Gastrocnemius medialis (tissue), 4 donors: ENCODE data around the gene APLP2.

Experiments
- POLR2A ChIP-seq, 2 donors: fragments of 450-650 bp; IDR thresholded peaks; one replicate each; pipeline ENCODE4 v1.6.1; 2017; ENCODE audit warnings: antibody characterized with exemption in 2 of 2, mild to moderate bottlenecking in 2 of 2, moderate library complexity in 2 of 2
- TF ChIP-seq, protein P1 (sequence below), 5 experiments: fragments of 450-650 bp in 3 of 5; fragments of 200-600 bp in 2 of 5; sonication (generic) in 2 of 5; IDR thresholded peaks in 4 of 5; conservative IDR thresholded peaks in 1 of 5; 1 replicate in 4 of 5; 2 replicates in 1 of 5; pipeline ENCODE4 v1.5.1; 2016 to 2019; ENCODE audit warnings: antibody characterized with exemption in 5 of 5, mild to moderate bottlenecking in 3 of 5, moderate library complexity in 3 of 5

GRCh38 chr11:130188047-130188446 is 118.4 kb downstream of the APLP2 start:
- TF ChIP-seq, protein P1, sequence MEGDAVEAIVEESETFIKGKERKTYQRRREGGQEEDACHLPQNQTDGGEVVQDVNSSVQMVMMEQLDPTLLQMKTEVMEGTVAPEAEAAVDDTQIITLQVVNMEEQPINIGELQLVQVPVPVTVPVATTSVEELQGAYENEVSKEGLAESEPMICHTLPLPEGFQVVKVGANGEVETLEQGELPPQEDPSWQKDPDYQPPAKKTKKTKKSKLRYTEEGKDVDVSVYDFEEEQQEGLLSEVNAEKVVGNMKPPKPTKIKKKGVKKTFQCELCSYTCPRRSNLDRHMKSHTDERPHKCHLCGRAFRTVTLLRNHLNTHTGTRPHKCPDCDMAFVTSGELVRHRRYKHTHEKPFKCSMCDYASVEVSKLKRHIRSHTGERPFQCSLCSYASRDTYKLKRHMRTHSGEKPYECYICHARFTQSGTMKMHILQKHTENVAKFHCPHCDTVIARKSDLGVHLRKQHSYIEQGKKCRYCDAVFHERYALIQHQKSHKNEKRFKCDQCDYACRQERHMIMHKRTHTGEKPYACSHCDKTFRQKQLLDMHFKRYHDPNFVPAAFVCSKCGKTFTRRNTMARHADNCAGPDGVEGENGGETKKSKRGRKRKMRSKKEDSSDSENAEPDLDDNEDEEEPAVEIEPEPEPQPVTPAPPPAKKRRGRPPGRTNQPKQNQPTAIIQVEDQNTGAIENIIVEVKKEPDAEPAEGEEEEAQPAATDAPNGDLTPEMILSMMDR (IDR thresholded peaks at IDR 0.05 in 4 of 5, conservative IDR thresholded peaks at IDR 0.05 in 1 of 5) = no peak
- no peak for TF ChIP-seq POLR2A (IDR thresholded peaks at IDR 0.05)
